NCI-H524 treated with DMSO at 0.1 percent for 48 hours (cell line): ENCODE data around the gene C3orf18.

ENCODE experiments used
- DNase-seq: peaks from one replicate; lab custom pipeline; 2025; lab: John Stamatoyannopoulos, UW

C3orf18 gene

DNA sequence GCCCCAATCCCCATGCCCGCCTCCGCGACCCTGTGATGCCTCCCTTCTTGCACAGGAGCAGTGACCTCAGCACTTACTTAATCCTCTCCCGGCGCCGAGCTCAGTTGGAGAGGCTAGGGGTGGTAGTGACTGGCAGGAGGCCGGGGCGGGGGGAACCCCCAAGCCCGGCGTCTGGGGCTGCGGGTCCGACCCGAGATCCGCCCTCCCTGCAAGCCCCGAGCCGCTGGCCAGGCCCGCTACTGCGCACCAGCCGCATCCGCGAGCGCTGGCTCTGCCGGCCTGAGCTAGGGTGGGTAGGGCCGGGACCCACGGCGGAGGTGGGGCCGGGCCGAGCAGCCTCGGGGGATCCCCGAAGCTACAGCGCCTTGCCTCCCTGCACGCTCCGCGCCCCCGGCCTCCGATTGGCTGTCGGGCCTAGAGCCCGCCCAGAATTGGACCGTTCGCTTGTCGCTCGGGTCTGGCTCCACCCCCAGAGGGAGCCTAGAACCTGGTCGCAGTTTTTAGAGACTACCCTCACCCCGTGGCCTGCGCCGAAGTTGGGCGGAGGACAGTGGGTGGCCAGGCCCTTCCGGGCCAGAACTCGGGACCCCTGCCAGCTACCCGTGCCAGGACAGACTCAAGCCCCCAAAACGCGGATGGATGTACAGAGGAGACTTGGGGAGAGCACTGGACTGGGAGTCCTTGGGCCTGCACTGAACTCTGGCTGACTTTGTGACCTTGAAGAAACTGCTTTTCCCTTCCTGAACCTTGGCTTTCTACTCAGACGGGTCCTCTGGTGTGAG, at the start of gene C3orf18:
Gene C3orf18 (minus strand): TSS at position 362 of the 782 bp plus-strand sequence. CDS start 2,048 bp downstream, outside the sequence.
- no peak for DNase-seq

DNA sequence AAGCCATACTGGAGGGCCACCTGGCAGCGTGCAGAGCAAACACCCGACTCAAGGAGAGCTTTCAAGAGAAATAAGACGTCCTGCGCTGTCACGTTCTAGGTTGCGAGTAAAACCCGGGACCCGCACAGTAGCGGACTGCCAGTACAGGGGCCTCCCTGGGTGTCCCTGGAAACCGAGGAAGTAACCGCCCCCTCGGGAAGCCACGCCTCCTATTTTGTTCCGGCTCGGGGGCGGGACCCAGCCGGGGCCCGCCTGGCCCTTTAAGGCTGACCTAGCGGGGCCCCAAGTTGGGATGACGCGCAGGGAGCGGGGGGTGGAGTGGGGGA, 49.2 kb upstream of the C3orf18 start:
- peak; percentile 63 for DNase-seq

DNA sequence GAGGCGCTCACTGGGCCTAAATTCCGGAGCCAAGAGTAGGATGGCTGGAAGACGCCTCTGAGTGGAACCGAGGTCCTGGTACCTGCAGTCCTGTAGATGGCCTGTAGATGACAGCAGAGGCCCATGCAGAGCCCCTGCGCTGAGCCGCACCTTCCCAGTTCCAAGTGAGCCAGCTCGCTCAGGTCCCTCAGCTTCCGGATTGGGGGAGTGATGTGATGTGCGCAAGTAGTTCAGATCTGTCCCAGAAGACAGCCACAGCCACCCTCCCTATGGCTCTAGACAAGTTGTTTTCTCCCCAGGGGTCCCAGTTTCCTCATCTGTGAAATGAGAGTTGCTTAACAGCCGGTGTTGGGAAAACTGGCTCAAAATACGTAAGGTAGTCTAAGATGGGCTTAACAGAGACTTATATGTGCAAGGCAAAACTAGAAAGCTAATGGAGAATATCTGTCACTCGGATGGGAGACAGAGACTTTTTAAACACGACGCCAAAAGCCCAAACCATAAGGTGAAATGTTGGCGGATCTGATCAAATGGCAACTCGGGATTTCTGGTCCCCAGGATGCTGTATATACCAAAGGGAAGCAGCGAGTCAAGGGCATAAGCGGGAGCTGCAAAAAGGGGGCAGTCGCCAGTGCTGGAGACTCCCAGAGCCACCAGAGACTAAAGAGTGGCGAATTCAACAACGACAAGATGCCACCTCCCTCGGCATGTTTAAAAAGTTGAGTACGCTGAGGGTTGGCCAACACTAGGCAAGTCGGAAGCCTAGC, 48.6 kb upstream of the C3orf18 start:
- DNase-seq, result peak; percentile 39

DNA sequence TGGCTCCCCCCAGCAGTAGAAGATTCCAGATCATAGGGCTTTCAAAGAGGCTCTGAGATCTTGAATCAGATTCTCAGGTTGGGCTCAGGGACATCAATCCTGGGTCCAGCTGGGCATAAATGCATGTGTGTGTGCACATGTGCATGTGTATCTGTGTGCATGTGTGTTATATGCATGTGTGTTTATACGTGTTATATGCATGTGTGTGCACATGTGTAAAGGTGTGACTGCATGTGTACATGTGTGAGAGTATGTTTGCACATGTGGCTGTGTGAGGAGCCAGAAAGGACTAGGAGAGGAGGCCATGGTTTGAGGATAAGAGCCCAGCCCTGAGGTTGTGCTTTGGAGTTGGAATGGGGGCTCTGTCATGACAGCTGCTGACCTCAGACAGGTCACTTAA, 47.6 kb upstream of the C3orf18 start:
- DNase-seq, result no peak

DNA sequence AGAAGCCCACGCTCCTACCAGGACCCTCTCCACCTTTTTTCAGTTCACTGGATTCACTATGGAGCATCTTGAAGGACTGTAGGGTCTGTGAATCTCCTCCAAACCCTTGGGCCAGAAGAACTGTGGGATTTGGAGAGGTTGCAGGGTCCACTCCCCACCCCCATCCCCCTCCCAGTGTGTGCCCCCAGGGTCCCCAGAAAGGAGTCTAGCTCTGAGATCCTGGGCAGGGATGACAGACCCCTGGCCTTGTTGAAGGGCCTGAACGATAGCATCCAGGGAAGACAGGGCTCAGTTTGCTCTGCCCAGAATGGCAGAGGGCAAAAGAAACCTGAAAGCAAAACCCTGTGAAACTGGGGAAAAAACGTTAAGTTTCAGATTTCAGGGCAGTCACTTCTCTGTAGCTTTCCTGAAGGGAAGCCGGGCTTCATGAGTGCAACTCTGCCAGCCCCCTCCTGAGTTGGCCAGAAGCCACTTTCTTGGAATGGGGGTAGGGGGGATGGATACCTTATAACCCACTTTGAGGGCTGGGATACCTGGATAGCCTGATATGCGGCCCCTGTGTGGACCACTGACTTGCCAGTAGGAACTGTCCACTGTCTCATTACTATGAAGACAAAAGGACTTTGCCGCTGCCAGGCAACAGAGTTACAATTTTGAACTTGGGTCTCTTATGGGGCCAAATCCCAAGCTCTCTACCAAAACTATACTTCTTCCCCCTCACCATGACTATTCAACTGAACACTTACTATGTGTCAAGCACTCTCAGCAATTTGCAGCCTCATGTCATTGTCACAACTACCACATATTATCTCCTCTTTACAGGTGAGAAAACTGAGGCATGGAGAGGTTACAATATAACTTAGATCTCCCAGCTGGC, 45.7 kb upstream of the C3orf18 start:
- DNase-seq, result no peak

DNA sequence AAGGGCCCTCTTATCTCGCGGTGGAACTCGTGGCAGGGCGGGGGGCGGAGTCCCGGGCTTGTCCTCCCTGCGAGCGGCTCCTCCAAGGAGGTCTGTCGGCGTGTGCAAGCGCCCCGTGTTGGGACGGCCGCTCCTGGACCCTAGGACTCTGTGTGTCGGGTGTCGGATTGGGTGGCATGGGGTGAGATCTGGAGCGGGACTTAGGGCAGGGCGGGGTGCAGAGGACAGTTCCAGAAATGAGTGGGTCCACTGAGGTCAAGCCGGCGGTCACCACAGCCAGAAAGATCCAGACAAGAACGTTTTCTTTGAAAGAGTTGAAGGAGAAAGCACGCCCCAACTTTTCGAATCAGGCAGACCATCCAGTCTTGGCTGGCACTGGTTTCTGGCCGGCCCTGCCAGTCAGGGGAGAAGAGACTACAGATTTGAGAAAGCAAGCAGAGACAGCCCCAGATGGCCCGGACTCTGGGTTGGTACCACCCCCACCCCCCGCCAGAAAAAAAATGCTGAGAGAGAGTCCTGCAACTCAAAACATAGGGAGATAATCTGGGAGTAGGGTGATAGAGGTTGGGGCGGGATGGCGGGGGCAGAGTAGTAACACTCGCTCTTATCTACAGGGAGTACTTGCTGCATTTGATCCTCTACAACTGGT, 44.8 kb upstream of the C3orf18 start:
- DNase-seq, result no peak

DNA sequence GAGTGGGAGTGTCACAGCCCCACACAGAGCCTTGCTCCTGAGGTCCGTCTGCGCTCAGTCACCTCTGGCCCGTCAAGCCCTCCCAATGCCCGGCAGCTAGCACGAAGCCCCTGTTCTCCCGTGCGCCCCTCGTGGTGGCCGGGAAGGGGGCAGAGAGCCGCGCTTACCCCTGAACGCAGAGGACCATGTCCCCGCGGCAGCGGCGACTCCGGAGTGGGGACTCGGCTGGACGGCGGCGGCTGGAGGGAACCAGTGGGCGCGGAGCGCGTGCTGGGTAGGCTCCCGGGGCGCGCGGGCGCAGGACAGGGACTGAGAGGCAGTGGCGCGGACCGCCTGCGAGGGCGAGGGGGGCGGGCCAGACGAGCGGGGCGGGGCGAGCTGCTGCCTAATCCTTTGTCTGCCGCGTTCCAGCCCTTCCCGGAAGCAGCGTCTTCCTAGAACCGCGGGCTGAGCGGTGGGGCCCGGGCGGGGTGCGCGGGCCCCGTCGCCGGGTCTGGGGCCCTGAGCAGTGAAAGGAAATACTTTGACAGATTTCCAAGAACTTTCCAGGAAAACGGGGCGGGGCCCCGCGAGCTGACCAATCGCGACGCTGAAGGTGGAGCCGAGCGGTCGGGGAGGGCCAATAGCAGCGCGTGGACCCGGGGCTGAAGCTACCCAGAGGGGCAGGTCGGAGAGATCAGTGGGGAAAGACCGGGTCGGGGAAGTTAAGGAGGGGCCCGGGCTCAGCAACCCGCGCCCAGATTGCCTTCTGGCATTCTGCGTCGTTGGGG, 44.1 kb upstream of the C3orf18 start, which contains the start of gene CISH:
Gene CISH (minus strand): TSS at position 311 of the 770 bp plus-strand sequence. CDS start 124 bp downstream, at position 187.
- peak; percentile 91 for DNase-seq

DNA sequence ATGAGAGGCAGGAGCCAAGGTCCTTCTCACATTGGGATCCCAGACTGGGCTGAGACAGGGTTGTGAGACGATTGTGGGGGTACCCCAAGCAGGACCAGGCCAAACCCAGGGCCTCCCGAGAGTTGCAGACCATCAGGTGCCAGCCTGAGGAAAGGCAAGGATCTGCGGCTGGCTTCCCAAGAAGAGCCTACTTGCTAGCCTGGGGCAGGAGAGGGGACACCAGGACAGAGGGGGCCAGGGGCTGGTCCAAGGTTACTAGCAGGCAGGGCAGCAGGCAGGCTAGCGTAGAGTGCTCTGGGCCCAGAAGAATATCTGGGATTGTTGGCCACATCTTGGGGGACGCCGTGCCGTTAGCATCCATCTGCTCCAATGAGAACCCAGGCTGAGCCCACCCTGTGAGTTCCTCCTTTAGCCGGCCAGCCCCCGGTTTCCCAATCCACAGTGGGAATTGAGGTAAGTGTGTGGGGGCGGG, 43.5 kb upstream of the C3orf18 start:
- no peak for DNase-seq

DNA sequence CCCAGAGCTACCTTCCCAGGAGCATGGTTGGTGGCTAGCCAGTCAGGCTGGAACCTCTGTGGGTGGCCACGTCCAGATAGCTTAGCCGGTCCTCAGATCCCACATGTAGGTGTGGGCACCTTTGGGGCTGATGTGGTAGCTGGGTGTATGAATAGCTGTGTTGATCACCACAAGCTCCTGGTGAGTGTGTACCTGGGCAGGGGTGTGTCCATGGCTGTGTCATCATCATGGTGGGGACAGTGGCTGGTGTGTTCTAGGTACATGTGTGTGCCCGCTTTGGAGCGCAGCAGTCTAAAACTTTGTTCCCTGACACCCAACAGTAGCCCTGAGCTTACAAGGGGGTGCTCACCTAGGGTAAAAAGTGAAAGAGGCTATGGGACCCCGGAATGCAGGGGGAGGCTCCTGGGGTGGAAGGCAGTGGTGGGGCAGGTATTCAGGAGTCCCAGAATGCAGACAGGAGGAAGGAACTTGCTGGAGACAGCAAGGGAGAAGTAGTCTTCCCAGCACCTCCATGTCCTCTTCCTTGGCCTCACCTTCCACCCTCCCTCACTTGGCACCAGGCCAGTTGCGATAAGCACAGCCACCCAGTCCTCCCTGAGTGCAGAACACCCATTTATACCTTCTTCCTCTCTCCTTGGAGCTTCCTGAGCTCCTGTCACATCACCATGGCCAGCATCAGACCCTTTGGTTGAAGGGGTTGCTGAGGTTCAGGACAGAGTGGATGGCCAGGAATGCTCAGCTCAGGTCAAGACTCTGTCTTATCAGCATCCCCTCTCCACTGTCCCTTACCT, 42.8 kb upstream of the C3orf18 start:
- no peak for DNase-seq

DNA sequence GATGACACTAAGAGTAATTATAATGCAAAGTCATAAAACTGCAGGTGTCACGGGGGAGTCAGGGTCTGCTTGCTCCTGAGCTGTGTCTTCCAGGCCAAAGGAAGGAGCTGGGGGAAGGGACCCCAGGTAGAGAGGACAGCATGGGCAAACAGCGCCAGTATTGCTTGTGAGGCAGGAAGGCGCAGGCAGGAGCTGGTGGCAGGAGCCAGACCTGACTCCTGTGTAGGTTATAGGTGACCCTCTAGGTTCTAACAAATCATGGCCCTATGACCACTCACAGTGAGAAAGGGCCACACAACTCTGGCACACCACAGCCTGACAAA, 42.2 kb upstream of the C3orf18 start:
- DNase-seq, result no peak

DNA sequence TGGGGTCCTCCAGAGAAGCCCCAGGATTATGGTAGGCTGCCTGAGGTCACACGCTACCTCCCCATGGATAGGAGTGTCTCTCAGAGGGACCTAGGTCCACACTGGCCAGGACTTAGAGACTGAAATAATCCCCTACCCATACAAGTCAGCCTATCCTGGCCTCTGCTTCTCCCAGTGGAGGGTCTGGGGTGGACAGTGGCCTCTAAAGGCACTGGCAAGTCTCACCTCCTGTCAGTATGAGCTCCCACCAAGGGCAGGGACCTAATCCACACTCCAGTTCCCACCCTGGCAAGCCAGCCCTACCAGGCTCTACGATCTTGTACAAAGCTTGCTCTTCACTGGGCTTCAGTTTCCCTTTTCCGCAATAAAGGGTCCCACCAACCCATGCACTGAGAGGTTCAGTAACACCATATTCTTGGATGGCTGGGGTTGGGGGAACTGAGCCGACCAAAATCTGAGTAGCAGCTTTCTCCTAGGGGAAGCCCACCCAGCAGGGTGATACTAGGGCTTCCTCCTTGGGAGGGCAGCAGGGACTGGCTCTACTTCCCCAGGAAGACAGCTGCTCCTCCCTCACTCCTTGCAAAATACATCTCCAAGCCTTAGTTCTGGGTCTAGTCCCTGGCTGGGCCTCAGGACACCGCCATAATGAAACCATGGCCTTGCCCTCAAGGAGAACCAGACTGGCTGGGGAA, 41.7 kb upstream of the C3orf18 start:
- DNase-seq, result no peak

DNA sequence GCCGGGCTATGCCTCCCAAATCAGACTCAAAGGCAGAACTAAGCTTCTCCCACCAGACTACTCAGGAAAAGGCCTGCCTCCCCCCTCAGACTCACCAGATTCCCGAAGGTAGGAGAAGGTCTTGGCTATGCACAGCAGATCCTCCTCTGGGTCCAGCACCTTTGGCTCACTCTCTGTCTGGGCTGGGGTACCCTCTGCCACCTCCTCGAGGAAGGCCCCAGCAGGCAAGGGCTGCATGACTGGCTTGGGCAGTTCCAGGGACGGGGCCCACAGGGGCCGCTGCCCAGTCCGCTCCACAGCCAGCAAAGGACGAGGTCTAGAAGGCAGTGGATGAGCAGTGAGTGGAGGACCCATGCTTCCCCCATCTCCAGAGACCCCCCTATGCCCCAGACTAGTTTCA, 40.7 kb upstream of the C3orf18 start:
- no peak for DNase-seq

DNA sequence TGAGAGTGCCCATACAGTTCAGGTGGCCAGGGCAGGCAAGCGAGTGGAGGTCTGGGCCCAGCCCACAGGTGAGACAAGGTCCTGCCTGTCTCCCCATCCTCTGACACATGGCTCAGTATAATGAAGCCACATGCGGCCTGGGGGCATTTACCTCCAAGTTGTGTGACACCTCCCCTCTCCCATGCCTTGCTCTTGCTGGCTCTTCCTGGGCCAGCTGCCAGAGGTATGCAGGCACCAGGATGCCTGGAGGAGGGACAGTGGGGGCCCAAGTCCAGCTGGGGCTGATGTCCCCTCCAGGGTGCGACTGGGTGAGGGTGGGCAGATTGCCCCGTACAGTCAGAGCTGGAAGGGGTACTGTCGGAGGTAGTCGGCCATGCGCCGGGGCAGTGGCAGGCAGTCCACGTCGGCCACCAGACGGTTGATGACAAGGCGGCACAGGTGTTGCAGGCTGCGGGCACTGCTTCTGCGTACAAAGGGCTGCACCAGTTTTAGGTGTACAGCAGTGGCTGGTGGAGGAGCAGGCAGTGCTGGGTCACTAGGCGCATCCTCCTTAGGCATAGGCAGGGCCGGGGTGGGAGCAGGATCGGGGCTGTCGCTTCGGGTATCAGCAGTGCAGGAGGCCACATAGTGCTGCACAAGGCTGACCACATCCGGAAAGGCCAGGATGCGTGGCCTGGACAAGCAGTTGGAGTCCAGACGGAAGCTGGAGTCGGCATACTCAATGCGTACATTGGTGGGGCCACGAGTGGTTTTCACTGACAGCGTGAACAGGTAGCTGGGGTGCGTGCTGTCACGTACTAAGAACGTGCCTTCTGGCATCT, 39.9 kb upstream of the C3orf18 start:
- no peak for DNase-seq

DNA sequence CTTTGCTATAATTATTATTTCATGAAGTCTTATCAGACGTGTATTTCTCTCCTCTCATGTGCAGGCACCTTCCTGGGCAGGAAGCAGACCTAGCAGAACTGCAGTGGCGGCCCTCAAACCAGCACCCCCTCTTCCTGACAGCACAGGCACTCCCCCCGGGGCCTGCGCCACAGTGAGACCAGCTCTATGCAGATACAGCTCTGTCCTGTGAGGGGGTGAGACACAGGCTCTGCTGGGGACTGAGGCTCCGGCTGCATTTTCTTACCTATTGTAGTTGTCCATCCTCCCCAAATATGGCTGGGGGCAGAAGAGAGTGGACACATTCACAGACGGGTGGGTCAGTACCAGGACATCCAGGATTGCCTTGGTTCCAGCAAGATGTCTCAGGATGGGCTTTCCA, 39.0 kb upstream of the C3orf18 start:
- DNase-seq, result no peak

DNA sequence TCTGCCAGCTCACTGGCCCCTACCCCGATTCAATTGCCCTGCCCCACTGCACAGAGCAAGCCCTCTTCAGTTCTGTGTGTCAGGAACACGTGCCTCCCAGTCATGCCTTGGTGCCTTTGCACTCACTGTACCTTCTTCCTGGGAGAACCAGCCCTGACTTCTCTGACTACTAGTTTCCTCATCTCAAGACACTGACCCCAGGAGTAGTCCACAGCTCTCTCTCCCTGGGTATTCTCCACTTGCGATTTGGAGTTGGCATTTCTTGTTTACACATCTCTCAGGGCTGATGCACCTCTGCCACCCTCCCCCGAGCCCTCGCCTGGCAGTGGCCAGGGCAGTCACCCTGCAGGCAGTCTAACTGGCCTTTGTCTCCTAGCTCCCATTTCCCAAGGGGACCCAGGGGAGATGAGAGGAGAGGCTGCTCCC, 38.4 kb upstream of the C3orf18 start:
- DNase-seq, result no peak

DNA sequence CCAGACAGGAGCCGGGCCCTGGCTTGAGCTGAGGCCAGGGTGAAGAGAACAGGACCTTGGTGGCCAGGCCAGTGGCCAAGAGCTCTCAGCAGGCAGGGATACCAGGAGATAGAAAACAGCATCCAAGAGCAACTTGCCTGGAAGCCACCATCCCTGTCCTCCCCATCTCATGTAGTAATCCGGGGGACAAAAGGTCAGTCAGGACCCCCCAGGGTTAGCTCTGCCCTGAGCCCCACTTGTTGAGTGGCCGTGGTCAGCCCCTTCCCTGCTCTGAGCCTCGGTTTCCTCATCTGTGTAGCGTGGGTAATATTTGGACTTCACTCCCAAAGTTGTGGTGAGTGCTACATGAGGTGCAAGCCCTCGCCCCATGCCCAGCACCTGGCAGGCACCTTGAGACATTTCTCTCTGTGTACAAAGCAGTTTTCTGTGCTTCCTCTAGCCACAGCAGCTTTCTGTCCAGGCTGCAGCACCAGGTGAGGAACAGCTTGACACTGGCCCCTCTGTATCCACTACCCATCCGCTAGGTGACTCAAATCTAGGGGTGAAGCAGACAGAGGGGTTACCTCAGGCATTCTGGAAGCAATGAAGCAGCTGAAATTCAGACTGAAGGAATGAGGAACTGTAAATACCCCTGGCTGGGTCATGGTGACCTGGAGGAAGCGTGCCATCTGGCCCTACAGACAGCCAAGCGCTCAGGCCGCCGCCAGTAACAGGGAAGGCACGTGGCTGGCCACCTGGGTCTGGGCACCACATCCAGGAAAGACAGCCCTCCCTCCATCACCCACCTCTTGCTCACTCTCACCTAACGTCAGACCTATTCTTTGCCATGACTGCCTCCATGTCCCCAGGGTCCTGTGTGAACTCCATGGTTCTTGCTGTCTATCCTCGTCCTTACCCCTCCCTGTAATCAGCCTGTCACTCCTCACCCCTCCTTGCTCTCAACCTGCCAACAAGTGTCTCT, 37.4 kb upstream of the C3orf18 start:
- DNase-seq, result no peak

DNA sequence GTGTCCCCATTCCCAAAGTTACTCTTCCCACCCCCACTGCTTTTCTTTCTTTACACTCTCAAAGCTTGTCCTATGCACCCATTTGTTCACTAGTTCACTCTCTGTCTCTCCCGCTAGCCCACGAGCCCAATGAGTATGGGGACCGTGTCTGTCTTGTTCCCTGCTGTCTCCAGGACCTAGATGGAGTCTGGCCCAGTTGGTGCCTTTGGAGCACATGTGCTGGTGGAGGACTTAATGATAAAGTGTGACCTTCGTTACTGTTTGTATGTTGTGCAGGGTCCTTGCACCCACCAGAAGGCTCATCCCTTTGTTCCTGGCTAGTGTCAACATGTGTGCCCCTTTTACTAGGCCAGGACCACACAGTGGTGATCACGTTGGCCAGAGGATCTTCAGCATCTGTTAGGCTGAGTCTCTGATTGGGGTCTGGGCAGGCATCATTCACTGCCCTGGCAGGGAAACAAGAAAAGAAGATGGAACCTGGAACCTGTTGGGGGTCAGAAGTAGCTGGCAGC, 36.6 kb upstream of the C3orf18 start:
- no peak for DNase-seq
